GM23338 (cell line): ENCODE results near the gene PAQR8. TPM values are rescaled to one million over a fixed set of nuclear protein-coding genes. Genes with fewer than 3 reads are reported as not detected.

Experiments
- ATAC-seq: fragments of 200-7000 bp; cut with Tn5 transposase; 3 replicates; pipeline ENCODE4 v1.9.1; 2020
- DNase-seq: peaks from one replicate; pipeline ENCODE4 v3.0.0-alpha.2; 2015; ENCODE audit warnings: low spot score
- H2AFZ ChIP-seq: fragments of 200-600 bp; sonication (generic); 2 replicates; pipeline ENCODE4 v1.8.0; 2016; ENCODE audit warnings: antibody characterized with exemption, mild to moderate bottlenecking, moderate library complexity
- H3F3A ChIP-seq: fragments of 200-600 bp; sonication (generic); replicated peaks from 2 replicates; pipeline ENCODE4 v1.8.0; 2017; ENCODE audit warnings: antibody characterized with exemption, mixed run types, low read depth
- H3K27ac ChIP-seq: fragments of 200-600 bp; sonication (generic); 2 replicates; pipeline ENCODE4 v1.6.1; 2016; ENCODE audit warnings: low read depth
- H3K27me3 ChIP-seq: fragments of 200-600 bp; sonication (generic); 2 replicates; pipeline ENCODE4 v1.8.0; 2016; ENCODE audit warnings: mild to moderate bottlenecking, mixed run types, moderate library complexity; ENCODE audit not compliant: insufficient read depth
- H3K36me3 ChIP-seq: fragments of 200-600 bp; sonication (generic); 2 replicates; pipeline ENCODE4 v1.8.0; 2016; ENCODE audit warnings: mild to moderate bottlenecking; ENCODE audit not compliant: insufficient read depth
- H3K4me1 ChIP-seq: fragments of 200-600 bp; sonication (generic); 2 replicates; pipeline ENCODE4 v1.8.0; 2016; ENCODE audit warnings: mild to moderate bottlenecking, moderate library complexity; ENCODE audit not compliant: insufficient read depth
- H3K4me2 ChIP-seq: fragments of 200-600 bp; sonication (generic); 2 replicates; pipeline ENCODE4 v1.7.1; 2017; ENCODE audit warnings: mixed run types
- H3K4me3 ChIP-seq: fragments of 200-600 bp; sonication (generic); 2 replicates; pipeline ENCODE4 v1.6.1; 2016; ENCODE audit warnings: mixed run types
- H3K79me2 ChIP-seq: fragments of 200-600 bp; sonication (generic); replicated peaks from 2 replicates; pipeline ENCODE4 v1.8.0; 2017; ENCODE audit warnings: mild to moderate bottlenecking; ENCODE audit not compliant: insufficient read depth
- H3K9me2 ChIP-seq: fragments of 200-600 bp; sonication (generic); 2 replicates; pipeline ENCODE4 v1.8.0; 2017; ENCODE audit not compliant: insufficient read depth
- H4K20me1 ChIP-seq: fragments of 200-600 bp; sonication (generic); replicated peaks from 2 replicates; pipeline ENCODE4 v1.8.0; 2017; ENCODE audit warnings: mild to moderate bottlenecking; ENCODE audit not compliant: insufficient read depth
- H3K27ac Mint-ChIP-seq: 2 replicates; pipeline ENCODE4 v1.8.0; 2020; ENCODE audit warnings: inconsistent platforms, mild to moderate bottlenecking, moderate library complexity, mixed read lengths
- H3K27me3 Mint-ChIP-seq: 3 replicates; pipeline ENCODE4 v1.8.0; 2022; ENCODE audit warnings: low read depth, mild to moderate bottlenecking, moderate library complexity, mixed read lengths, inconsistent platforms; ENCODE audit not compliant: insufficient read depth, poor library complexity
- H3K36me3 Mint-ChIP-seq: 3 replicates; pipeline ENCODE4 v1.8.0; 2021; ENCODE audit warnings: low read depth, mild to moderate bottlenecking, inconsistent platforms, moderate library complexity, mixed read lengths
- H3K4me1 Mint-ChIP-seq: 3 replicates; pipeline ENCODE4 v1.8.0; 2020; ENCODE audit warnings: mild to moderate bottlenecking, inconsistent platforms, mixed read lengths
- H3K4me3 Mint-ChIP-seq: 3 replicates; pipeline ENCODE4 v1.8.0; 2021; ENCODE audit warnings: moderate library complexity, mild to moderate bottlenecking, inconsistent platforms, mixed read lengths
- H3K9me3 Mint-ChIP-seq: 3 replicates; pipeline ENCODE4 v1.8.0; 2020; ENCODE audit warnings: moderate library complexity, mild to moderate bottlenecking, inconsistent platforms, mixed read lengths
- CREB1 ChIP-seq: fragments of 250-450 bp; sonication (Bioruptor Pico); IDR thresholded peaks from 2 replicates; pipeline ENCODE4 v1.5.0; 2020; ENCODE audit warnings: low read depth, mild to moderate bottlenecking, moderate library complexity
- EZH2 ChIP-seq: fragments of 200-600 bp; sonication (generic); IDR thresholded peaks from one replicate; pipeline ENCODE4 v1.8.0; 2017; ENCODE audit warnings: antibody characterized with exemption, mild to moderate bottlenecking, low read depth; ENCODE audit not compliant: unreplicated experiment
- EZH2phosphoT487 ChIP-seq: fragments of 200-600 bp; sonication (generic); IDR thresholded peaks from one replicate; pipeline ENCODE4 v1.8.1; 2018; ENCODE audit warnings: antibody characterized with exemption; ENCODE audit not compliant: unreplicated experiment
- JUNB ChIP-seq: IDR thresholded peaks from one replicate; pipeline ENCODE4 v1.6.1; 2016; ENCODE audit warnings: antibody characterized with exemption; ENCODE audit not compliant: unreplicated experiment
- NANOG ChIP-seq: IDR thresholded peaks from 2 replicates; pipeline ENCODE4 v1.6.1; 2016; ENCODE audit warnings: antibody characterized with exemption, borderline replicate concordance
- POLR2AphosphoS5 ChIP-seq: IDR thresholded peaks from 2 replicates; pipeline ENCODE4 v1.6.1; 2016; ENCODE audit warnings: antibody characterized with exemption, low read depth
- STAT1 ChIP-seq: IDR thresholded peaks from one replicate; pipeline ENCODE4 v1.6.1; 2016; ENCODE audit warnings: antibody characterized with exemption; ENCODE audit not compliant: unreplicated experiment
- ZNF114 ChIP-seq: fragments of 250-450 bp; sonication (Bioruptor Pico); IDR thresholded peaks from 2 replicates; pipeline ENCODE4 v1.5.0; 2020; ENCODE audit warnings: mild to moderate bottlenecking, moderate library complexity
- ZNF331 ChIP-seq: fragments of 250-450 bp; sonication (Bioruptor Pico); IDR thresholded peaks from 2 replicates; pipeline ENCODE4 v1.5.0; 2020; ENCODE audit warnings: low read depth, mild to moderate bottlenecking, moderate library complexity
- polyA plus RNA-seq: library from polyadenylated mRNA; unstranded; fragments of >200 nt; fragmentation: Nextera tagmentation; extraction: Ambion mirVana; gene quantifications from 2 replicates; pipeline ENCODE4 v1.2.1, GENCODE V29; 2016
- total RNA-seq: library from RNA; depleted of rRNA; stranded (reverse); fragments of >200 nt; shearing (Covaris generic); gene quantifications from 2 replicates; pipeline ENCODE4 v1.2.3, GENCODE V29; 2014
- TF ChIP-seq, protein P1 (sequence below): IDR thresholded peaks from one replicate; pipeline ENCODE4 v1.6.1; 2018; ENCODE audit warnings: antibody characterized with exemption; ENCODE audit not compliant: unreplicated experiment
- TF ChIP-seq, protein P2 (sequence below): fragments of 250-450 bp; sonication (Bioruptor Pico); IDR thresholded peaks from 2 replicates; pipeline ENCODE4 v1.5.0; 2020; ENCODE audit warnings: mild to moderate bottlenecking, moderate library complexity
- TF ChIP-seq, protein P3 (sequence below): IDR thresholded peaks from 2 replicates; pipeline ENCODE4 v1.6.1; 2016; ENCODE audit warnings: antibody characterized with exemption
- TF ChIP-seq, protein P4 (sequence below), 2 experiments: fragments of 200-600 bp in 1 of 2; sonication (generic) in 1 of 2; conservative IDR thresholded peaks; 2 replicates each; pipeline versions ENCODE4 v1.5.1 to v1.6.1; 2016 to 2017; ENCODE audit warnings: antibody characterized with exemption in 2 of 2, low read depth in 2 of 2, mild to moderate bottlenecking in 2 of 2, moderate library complexity in 1 of 2

PAQR8 gene
- total and polyA plus RNA-seq, 2 experiments from 2014 or later, result 3.6 to 11.2 TPM

DNA sequence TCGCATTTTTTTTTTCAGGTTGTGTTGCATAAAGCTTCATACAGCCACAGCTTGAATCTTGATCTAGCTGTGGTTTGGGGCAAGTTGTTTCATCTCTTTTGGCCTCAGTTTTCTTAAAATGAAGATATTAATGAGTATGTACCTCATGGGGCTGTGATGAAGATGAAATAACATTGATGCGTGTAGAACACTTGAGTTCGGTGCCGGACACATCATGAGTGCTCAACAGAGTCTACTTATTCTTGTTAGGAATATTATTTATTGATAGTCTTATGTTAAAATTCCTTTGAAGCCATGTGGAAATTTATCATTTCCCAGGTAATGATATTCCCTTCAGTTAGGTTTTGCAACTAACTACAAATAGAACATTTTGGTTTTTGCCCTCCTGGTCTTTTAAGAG is 3.4 kb downstream of the PAQR8 start:
- no peak overlapping the region for H3K4me3 Mint-ChIP-seq
- H3K27ac Mint-ChIP-seq, result no peak overlapping the region
- TF ChIP-seq EZH2phosphoT487 (no peak), CREB1 (CRISPR knock-in tag) (no peak), ZNF114 (CRISPR knock-in tag) (no peak), POLR2AphosphoS5 (no peak), EZH2 (no peak), ZNF331 (CRISPR knock-in tag) (no peak), JUNB (no peak), NANOG (no peak), STAT1 (no peak)
- TF ChIP-seq, protein P1, sequence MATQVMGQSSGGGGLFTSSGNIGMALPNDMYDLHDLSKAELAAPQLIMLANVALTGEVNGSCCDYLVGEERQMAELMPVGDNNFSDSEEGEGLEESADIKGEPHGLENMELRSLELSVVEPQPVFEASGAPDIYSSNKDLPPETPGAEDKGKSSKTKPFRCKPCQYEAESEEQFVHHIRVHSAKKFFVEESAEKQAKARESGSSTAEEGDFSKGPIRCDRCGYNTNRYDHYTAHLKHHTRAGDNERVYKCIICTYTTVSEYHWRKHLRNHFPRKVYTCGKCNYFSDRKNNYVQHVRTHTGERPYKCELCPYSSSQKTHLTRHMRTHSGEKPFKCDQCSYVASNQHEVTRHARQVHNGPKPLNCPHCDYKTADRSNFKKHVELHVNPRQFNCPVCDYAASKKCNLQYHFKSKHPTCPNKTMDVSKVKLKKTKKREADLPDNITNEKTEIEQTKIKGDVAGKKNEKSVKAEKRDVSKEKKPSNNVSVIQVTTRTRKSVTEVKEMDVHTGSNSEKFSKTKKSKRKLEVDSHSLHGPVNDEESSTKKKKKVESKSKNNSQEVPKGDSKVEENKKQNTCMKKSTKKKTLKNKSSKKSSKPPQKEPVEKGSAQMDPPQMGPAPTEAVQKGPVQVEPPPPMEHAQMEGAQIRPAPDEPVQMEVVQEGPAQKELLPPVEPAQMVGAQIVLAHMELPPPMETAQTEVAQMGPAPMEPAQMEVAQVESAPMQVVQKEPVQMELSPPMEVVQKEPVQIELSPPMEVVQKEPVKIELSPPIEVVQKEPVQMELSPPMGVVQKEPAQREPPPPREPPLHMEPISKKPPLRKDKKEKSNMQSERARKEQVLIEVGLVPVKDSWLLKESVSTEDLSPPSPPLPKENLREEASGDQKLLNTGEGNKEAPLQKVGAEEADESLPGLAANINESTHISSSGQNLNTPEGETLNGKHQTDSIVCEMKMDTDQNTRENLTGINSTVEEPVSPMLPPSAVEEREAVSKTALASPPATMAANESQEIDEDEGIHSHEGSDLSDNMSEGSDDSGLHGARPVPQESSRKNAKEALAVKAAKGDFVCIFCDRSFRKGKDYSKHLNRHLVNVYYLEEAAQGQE, result no peak
- TF ChIP-seq, protein P2, sequence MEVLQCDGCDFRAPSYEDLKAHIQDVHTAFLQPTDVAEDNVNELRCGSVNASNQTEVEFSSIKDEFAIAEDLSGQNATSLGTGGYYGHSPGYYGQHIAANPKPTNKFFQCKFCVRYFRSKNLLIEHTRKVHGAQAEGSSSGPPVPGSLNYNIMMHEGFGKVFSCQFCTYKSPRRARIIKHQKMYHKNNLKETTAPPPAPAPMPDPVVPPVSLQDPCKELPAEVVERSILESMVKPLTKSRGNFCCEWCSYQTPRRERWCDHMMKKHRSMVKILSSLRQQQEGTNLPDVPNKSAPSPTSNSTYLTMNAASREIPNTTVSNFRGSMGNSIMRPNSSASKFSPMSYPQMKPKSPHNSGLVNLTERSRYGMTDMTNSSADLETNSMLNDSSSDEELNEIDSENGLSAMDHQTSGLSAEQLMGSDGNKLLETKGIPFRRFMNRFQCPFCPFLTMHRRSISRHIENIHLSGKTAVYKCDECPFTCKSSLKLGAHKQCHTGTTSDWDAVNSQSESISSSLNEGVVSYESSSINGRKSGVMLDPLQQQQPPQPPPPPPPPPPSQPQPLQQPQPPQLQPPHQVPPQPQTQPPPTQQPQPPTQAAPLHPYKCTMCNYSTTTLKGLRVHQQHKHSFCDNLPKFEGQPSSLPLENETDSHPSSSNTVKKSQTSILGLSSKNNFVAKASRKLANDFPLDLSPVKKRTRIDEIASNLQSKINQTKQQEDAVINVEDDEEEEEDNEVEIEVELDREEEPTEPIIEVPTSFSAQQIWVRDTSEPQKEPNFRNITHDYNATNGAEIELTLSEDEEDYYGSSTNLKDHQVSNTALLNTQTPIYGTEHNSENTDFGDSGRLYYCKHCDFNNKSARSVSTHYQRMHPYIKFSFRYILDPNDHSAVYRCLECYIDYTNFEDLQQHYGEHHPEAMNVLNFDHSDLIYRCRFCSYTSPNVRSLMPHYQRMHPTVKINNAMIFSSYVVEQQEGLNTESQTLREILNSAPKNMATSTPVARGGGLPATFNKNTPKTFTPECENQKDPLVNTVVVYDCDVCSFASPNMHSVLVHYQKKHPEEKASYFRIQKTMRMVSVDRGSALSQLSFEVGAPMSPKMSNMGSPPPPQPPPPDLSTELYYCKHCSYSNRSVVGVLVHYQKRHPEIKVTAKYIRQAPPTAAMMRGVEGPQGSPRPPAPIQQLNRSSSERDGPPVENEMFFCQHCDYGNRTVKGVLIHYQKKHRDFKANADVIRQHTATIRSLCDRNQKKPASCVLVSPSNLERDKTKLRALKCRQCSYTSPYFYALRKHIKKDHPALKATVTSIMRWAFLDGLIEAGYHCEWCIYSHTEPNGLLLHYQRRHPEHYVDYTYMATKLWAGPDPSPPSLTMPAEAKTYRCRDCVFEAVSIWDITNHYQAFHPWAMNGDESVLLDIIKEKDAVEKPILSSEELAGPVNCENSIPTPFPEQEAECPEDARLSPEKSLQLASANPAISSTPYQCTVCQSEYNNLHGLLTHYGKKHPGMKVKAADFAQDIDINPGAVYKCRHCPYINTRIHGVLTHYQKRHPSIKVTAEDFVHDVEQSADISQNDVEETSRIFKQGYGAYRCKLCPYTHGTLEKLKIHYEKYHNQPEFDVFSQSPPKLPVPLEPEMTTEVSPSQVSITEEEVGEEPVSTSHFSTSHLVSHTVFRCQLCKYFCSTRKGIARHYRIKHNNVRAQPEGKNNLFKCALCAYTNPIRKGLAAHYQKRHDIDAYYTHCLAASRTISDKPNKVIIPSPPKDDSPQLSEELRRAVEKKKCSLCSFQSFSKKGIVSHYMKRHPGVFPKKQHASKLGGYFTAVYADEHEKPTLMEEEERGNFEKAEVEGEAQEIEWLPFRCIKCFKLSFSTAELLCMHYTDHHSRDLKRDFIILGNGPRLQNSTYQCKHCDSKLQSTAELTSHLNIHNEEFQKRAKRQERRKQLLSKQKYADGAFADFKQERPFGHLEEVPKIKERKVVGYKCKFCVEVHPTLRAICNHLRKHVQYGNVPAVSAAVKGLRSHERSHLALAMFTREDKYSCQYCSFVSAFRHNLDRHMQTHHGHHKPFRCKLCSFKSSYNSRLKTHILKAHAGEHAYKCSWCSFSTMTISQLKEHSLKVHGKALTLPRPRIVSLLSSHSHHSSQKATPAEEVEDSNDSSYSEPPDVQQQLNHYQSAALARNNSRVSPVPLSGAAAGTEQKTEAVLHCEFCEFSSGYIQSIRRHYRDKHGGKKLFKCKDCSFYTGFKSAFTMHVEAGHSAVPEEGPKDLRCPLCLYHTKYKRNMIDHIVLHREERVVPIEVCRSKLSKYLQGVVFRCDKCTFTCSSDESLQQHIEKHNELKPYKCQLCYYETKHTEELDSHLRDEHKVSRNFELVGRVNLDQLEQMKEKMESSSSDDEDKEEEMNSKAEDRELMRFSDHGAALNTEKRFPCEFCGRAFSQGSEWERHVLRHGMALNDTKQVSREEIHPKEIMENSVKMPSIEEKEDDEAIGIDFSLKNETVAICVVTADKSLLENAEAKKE (CRISPR knock-in tag), result no peak
- TF ChIP-seq, protein P3, sequence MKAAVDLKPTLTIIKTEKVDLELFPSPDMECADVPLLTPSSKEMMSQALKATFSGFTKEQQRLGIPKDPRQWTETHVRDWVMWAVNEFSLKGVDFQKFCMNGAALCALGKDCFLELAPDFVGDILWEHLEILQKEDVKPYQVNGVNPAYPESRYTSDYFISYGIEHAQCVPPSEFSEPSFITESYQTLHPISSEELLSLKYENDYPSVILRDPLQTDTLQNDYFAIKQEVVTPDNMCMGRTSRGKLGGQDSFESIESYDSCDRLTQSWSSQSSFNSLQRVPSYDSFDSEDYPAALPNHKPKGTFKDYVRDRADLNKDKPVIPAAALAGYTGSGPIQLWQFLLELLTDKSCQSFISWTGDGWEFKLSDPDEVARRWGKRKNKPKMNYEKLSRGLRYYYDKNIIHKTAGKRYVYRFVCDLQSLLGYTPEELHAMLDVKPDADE, result no peak
- TF ChIP-seq, protein P4, sequence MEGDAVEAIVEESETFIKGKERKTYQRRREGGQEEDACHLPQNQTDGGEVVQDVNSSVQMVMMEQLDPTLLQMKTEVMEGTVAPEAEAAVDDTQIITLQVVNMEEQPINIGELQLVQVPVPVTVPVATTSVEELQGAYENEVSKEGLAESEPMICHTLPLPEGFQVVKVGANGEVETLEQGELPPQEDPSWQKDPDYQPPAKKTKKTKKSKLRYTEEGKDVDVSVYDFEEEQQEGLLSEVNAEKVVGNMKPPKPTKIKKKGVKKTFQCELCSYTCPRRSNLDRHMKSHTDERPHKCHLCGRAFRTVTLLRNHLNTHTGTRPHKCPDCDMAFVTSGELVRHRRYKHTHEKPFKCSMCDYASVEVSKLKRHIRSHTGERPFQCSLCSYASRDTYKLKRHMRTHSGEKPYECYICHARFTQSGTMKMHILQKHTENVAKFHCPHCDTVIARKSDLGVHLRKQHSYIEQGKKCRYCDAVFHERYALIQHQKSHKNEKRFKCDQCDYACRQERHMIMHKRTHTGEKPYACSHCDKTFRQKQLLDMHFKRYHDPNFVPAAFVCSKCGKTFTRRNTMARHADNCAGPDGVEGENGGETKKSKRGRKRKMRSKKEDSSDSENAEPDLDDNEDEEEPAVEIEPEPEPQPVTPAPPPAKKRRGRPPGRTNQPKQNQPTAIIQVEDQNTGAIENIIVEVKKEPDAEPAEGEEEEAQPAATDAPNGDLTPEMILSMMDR (conservative IDR thresholded peaks at IDR 0.05; ENCODE audit: low read depth in 2 of 2), result no peak
- peaks cover 24% of the 10 kb centered on the region for H3K4me1 Mint-ChIP-seq
- DNase-seq (no peak), ATAC-seq (no peak)
- no peak overlapping the region for H3K4me3 ChIP-seq
- peaks cover 16% of the 10 kb centered on the region for H3K27me3 Mint-ChIP-seq
- H3K36me3 ChIP-seq, result no peaks in the 10 kb centered on the region
- peaks cover 12% of the 10 kb centered on the region; the same call in 1 of the 2 replicates for H4K20me1 ChIP-seq
- peaks cover 17% of the 10 kb centered on the region for H3K27me3 ChIP-seq
- H3K4me1 ChIP-seq, result peaks cover 26% of the 10 kb centered on the region
- peaks cover 10% of the 10 kb centered on the region for H3K79me2 ChIP-seq
- no peak overlapping the region for H2AFZ ChIP-seq
- H3K9me3 Mint-ChIP-seq, result no peaks in the 10 kb centered on the region
- H3K9me2 ChIP-seq, result no peaks in the 10 kb centered on the region
- H3K27ac ChIP-seq, result no peak overlapping the region
- no peak overlapping the region for H3K4me2 ChIP-seq
- H3K36me3 Mint-ChIP-seq, result peaks cover 4% of the 10 kb centered on the region; the same call in 2 of the 3 replicates
- 0 out of 2 replicates have a peak, but pooled peaks cover 6% of the 10 kb centered on the region for H3F3A ChIP-seq
